Measurements from ENCODE around the gene ABCB9. TPM values are rescaled to one million over a fixed set of nuclear protein-coding genes. Genes with fewer than 3 reads are reported as not detected.

The ABCB9 gene
- total and polyA plus RNA-seq, 2 of the 8 experiments (the other 6 are each of a cell fraction or from before 2014, with no cell fraction given) = 3.8 to 8.0 TPM

DNA sequence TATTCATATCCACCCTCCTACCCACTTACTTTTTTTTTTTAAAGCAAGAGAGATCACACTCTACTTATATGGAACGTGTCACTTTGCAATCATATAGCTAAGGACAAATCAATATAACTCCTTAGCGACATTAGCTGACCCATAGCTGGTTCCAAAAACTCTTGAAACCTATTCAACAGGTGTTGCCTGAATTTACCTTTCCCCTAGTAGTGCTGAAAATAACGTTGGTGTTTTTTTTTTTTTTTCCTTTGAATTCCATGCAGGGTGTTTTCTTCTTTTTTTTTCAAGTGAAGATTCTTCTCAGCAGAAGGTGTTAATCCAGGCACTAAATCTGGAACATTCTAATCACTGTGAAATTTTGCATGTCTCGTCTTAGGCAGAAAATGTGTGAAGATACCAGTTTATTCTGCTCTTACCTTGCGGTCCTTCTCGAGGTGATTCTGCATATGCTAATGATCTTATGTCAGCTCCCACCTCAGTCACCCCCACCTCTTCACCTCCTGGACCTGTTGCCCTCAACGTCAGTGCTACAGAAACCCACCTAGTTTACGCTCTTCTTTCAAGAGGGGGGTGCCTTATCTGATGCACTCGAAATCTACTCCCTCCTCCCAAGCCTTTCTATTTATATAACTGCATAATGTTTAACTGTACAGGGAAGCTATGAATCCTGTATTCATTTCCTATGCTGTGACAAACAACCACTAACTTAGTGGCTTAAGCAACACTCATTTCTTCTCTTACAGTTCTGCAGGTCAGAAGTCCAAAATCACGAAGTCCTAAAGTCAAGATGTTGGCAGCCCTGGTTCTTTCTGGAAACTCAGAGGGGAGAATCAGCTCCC, 63.2 kb downstream of the ABCB9 start:
- DNase-seq (ENCODE audit: low read depth in 1 of 2, low spot score in 2 of 2) (no peak), FAIRE-seq (no peak)
- Histone ChIP-seq H3K23me2 (ENCODE audit: low read depth, low read length) (no peaks in the 10 kb centered on the region), H4K5ac (ENCODE audit: insufficient read length, low read depth, low read length) (no peak overlapping the region), H3K27me3 (replicated peaks in 1 of 4; ENCODE audit: control insufficient read depth in 3 of 4, extremely low read depth in 1 of 4, insufficient read depth in 3 of 4, low read length in 3 of 4) (no peaks in the 10 kb centered on the region), H3K36me3 (ENCODE audit: control insufficient read depth in 2 of 4, insufficient read depth in 4 of 4, low read length in 3 of 4) (no peaks in the 10 kb centered on the region), H2BK120ac (replicated peaks; ENCODE audit: low read depth, low read length) (no peak overlapping the region), H4K20me1 (replicated peaks in 1 of 2; ENCODE audit: control insufficient read depth in 1 of 2, insufficient read depth in 2 of 2, low read length in 2 of 2) (no peaks in the 10 kb centered on the region), H2BK12ac (ENCODE audit: low read depth, low read length) (no peak overlapping the region), H3K4me3 (ENCODE audit: extremely low read depth in 1 of 4, insufficient read depth in 2 of 4, low read depth in 3 of 4, low read length in 4 of 4) (no peak overlapping the region), H3K23ac (ENCODE audit: insufficient read length) (no peak overlapping the region), H3K79me2 (ENCODE audit: control insufficient read depth in 1 of 2, insufficient read depth in 2 of 2, low read length in 2 of 2) (no peaks in the 10 kb centered on the region), H3K56ac (replicated peaks; ENCODE audit: insufficient read length, low read depth, low read length) (no peak overlapping the region), H3K4ac (replicated peaks; ENCODE audit: insufficient read length, low read depth, low read length) (no peak overlapping the region), H3K4me2 (ENCODE audit: insufficient read depth in 1 of 2, low read depth in 2 of 2, low read length in 2 of 2) (no peak overlapping the region), H2BK20ac (ENCODE audit: low read length) (no peak overlapping the region), H2BK5ac (ENCODE audit: low read depth, low read length) (no peak overlapping the region), H3K4me1 (replicated peaks in 1 of 4; ENCODE audit: control insufficient read depth in 3 of 4, insufficient read depth in 4 of 4, low read length in 3 of 4) (peaks cover 0 to 8% (median 2%) of the 10 kb centered on the region in 4 experiments; a peak in 3 of 7 replicates), H2BK15ac (ENCODE audit: low read length) (no peak overlapping the region), H4K91ac (replicated peaks; ENCODE audit: insufficient read length, low read length) (no peak overlapping the region), H3K14ac (ENCODE audit: insufficient read length) (no peak overlapping the region), H2AK5ac (ENCODE audit: low read depth, low read length) (no peak overlapping the region), H4K8ac (ENCODE audit: extremely low read depth, insufficient read depth, low read length) (no peak overlapping the region), H3K79me1 (ENCODE audit: low read depth, low read length) (no peaks in the 10 kb centered on the region), H3K9me3 (ENCODE audit: insufficient read depth in 2 of 2, low read depth in 1 of 2, low read length in 1 of 2) (no peaks in the 10 kb centered on the region), H3K18ac (ENCODE audit: extremely low read depth, low read length) (no peak overlapping the region), H3K9ac (replicated peaks in 1 of 4; ENCODE audit: extremely low read depth in 1 of 4, low read depth in 3 of 4, low read length in 3 of 4) (no peak overlapping the region), H2AFZ (ENCODE audit: low read length) (no peak overlapping the region), H3K27ac (ENCODE audit: low read depth, low read length) (no peak overlapping the region)
- TF ChIP-seq NANOG (IDR thresholded peaks at IDR 0.05; ENCODE audit: insufficient read depth, low read depth, low read length, poor library complexity, severe bottlenecking) = no peak
- ChIA-PET POLR2A (ENCODE audit: partially characterized antibody) (no interaction called here), CTCF (ENCODE audit: partially characterized antibody) (interaction anchor here (0.7 to 1.1 kb wide), 2 partner anchors 36 to 160 kb away, joined by 3 read pairs; no protein-coding TSS in a partner anchor)
- 61% methylated on average over 10 of the region's 10 CpGs; no CpG with 5 or more reads in 1 of the 2 experiments for WGBS, 2 experiments (ENCODE audit: extremely low coverage in 1 of 2, insufficient coverage in 1 of 2, insufficient read length in 1 of 2, insufficient replicate concordance in 2 of 2, low coverage in 1 of 2, low lambda C conversion rate in 2 of 2, missing lambda C conversion rate in 1 of 2)

All from H1 (cell line).